ENCODE results near the gene PDSS2.
"Not testable (repeated sequence)": the region's sequence is repeated elsewhere in the genome, so short reads cannot be mapped to it uniquely, and the experiment has no call there.

Gene PDSS2

DNA sequence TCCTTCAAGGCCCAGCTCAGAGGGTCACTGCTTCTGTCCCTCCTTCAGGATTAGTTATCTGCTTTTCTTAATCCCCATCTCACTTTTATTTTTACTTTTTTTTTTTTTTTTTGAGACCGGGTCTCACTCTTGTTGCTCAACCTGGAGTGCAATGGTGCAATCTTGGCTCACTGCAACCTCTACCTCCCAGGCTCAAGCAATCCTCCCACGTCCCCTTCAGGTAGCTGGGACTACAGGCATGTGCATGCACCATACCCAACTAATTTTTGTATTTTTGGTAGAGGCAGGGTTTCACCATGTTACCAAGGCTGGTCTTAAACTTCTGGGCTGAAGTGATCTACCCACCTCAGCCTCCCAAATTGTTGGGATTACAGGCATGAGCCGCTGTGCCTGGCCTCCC, 16.5 kb upstream of the PDSS2 start:
- H3K4me3 ChIP-seq (ENCODE audit: low read depth, low read length) = not testable (repeated sequence)

- not testable (repeated sequence) for H3K4me3 ChIP-seq (ENCODE audit: low read depth, low read length)
Measured at GRCh38 chr6:107475360-107475759, 16.0 kb upstream of the PDSS2 start.

DNA sequence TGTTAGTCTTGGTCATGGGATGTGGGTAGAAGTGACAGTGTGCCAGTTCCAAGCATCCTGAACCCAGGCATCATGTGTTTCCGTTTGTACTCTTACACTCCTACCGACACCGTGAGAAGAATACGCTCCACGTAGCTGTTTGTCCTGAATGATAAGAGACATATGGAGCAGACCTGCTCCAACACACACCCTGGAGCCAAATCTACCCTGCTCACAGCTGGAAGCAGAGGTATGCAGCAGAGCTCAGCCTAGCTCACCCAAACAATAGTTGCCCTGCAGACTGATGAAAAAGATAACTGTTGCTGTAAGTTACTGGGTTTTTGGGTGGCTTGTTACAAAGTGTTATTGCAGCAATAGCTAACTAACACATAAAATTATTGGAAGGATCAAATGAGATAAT, 14.3 kb upstream of the PDSS2 start:
- no peak overlapping the region for H3K4me3 ChIP-seq (ENCODE audit: low read depth, low read length)

- H3K4me3 ChIP-seq (ENCODE audit: low read depth, low read length) = no peak overlapping the region
Measured at GRCh38 chr6:107470364-107470763, 11.0 kb upstream of the PDSS2 start.

DNA sequence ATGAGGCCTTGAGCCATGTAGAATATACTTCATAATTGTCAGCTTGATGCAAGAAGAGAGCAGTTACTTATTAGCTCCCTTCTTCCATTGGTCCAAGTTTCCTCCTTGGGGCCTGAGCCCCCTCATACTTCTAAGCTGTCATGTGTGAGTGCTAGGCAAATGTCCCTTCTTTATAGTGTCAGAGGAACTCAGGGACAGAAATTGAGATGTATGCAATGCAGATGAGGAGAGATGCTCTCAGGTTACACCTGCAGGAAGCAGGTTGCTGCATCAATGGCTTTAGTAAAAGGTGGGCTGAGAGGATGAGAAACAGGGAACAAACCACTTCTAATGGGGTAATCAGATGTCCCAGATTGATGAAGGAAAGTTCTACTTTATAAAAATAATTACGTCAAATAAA, 6.7 kb upstream of the PDSS2 start:
- H3K4me3 ChIP-seq (ENCODE audit: low read depth, low read length) = no peak overlapping the region

GRCh38 chr6:107460083-107460631, 793 bp upstream of the PDSS2 start:
- peak overlapping the region; percentile 92 for H3K4me3 ChIP-seq (ENCODE audit: low read depth, low read length)

- peak overlapping the region; percentile 92 for H3K4me3 ChIP-seq (ENCODE audit: low read depth, low read length)
Measured at GRCh38 chr6:107458672-107459282, 587 bp downstream of the PDSS2 start.

GRCh38 chr6:107448776-107449175, 10.6 kb downstream of the PDSS2 start:
- no peak overlapping the region for H3K4me3 ChIP-seq (ENCODE audit: low read depth, low read length)

DNA sequence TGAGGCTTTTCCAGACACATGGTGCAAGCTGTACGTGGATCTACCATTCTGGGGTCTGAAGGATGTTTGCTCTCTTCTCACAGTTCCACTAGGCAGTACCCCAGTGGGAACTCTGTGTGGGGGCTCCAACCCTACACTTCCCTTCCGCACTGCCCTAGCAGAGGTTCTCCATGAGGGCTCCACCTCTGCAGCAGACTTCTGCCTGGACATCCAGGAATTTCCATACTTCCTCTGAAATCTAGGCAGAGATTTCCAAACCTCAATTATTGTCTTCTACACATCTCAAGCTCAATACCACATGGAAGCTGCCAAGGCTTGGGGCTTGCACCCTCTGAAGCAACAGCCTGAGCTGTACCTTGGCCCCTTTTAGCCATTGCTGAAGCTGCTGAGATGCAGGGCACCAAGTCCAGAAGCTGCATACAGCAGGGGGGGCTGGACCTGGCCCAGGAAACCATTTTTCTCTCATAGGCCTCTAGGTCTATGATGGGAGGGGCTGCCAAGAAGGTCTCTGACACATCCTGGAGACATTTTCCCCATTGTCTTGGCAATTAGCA, 11.6 kb downstream of the PDSS2 start:
- H3K4me3 ChIP-seq (ENCODE audit: low read depth, low read length) = no peak overlapping the region

DNA sequence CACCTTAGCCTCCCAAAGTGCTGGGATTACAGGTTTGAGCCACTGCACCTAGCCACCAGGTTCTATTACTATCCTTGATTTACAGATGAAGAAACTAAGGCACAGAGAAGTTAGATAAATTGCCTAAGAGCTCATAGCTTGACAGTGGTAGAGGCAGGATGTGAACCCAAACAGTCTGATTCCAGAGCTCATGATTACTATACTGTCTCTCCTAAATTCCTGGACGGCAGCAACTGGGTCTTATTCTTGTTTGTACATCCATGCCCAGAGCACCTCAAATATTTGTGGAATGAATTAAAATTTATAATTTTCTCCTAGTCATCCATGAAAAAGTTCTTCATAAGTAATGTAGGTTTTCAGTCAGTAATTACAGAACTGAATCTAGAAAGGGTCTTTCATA, 15.1 kb downstream of the PDSS2 start:
- H3K4me3 ChIP-seq (ENCODE audit: low read depth, low read length) = no peak overlapping the region

- no peak overlapping the region for H3K4me3 ChIP-seq (ENCODE audit: low read depth, low read length)
Measured at GRCh38 chr6:107443608-107444267, 15.6 kb downstream of the PDSS2 start.

- H3K4me3 ChIP-seq (ENCODE audit: low read depth, low read length) = no peak overlapping the region
Measured at GRCh38 chr6:107442938-107443607, 16.3 kb downstream of the PDSS2 start.

GRCh38 chr6:107441682-107442081, 17.7 kb downstream of the PDSS2 start:
- no peak overlapping the region for H3K4me3 ChIP-seq (ENCODE audit: low read depth, low read length)

- no peak overlapping the region for H3K4me3 ChIP-seq (ENCODE audit: low read depth, low read length)
Measured at GRCh38 chr6:107440936-107441335, 18.4 kb downstream of the PDSS2 start.

- H3K4me3 ChIP-seq (ENCODE audit: low read depth, low read length) = no peak overlapping the region
Measured at GRCh38 chr6:107439406-107439805, 20.0 kb downstream of the PDSS2 start.

DNA sequence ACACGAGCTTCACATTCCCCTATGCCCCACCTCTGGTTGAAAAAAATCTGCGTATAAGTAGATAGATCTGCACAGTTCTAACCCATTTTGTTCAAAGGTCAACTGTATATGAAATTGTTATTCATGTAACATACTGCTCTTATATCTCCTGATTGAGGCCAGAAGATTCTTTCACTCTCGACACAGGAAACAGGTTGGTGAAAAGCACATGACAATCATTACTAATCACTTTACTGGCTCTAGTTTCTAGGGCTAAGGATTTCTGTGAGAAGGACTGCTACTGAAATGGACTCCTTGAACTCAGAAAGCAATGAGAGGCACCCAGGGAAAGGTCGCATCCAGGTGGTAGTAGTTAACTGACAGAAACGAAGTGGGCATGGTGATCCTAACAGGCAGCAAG, 21.7 kb downstream of the PDSS2 start:
- H3K4me3 ChIP-seq (ENCODE audit: low read depth, low read length) = no peak overlapping the region

DNA sequence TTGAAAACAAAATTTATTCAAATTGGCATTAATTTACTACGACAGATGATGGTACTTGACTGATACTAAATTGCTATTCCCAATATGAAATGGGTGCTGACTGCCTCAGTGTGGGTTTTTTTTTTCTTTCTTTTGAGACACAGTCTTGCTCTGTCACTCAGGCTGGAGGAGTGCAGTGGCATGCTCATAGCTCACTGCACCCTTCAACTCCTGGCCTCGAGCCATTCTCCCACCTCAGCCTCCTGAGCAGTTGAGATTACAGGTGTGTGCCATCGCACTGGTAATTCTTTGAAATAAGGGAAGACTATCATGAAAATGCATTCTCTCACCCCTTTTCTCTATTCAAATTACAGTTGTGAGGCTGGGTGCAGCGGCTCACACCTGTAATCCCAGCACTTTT, 22.5 kb downstream of the PDSS2 start:
- H3K4me3 ChIP-seq (ENCODE audit: low read depth, low read length) = no peak overlapping the region

GRCh38 chr6:107435798-107436197, 23.6 kb downstream of the PDSS2 start:
- H3K4me3 ChIP-seq (ENCODE audit: low read depth, low read length) = no peak overlapping the region

- H3K4me3 ChIP-seq (ENCODE audit: low read depth, low read length) = no peak overlapping the region
Measured at GRCh38 chr6:107434812-107435211, 24.6 kb downstream of the PDSS2 start.

- H3K4me3 ChIP-seq (ENCODE audit: low read depth, low read length) = not testable (repeated sequence)
Measured at GRCh38 chr6:107425951-107426350, 33.4 kb downstream of the PDSS2 start.

DNA sequence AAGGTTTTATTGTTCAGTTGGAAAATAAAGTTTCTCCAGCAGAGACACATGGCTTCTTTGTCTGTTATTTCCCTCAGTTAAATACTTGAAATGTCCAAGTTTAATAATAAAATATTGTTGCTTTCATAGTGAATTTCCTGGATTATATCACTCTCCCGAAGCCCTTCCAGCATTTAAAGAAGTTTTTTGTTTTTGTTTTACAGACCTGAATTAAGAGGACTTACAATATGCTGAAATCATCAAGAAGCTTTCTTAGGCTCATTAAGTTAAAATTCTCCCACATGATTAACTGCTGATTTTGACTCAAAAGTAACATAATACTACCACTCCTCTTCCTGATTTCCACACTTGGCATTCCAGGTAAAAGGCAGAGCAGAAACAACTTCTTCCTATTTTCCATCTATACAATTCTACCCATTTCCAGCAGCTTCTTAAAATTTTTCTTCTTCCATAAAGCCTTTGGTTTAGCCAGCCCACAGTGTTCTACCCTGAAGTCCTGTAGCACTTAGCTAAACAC, 35.8 kb downstream of the PDSS2 start:
- no peak overlapping the region for H3K4me3 ChIP-seq (ENCODE audit: low read depth, low read length)
